Type B pancreatic cell (in vitro differentiated cells): ENCODE results near the gene CHCHD6. TPM values are rescaled to one million over a fixed set of nuclear protein-coding genes. Genes with fewer than 3 reads are reported as not detected.

ENCODE experiments used
- DNase-seq: peaks from one replicate; pipeline ENCODE4 v3.0.0; 2021; ENCODE audit warnings: mixed read lengths; ENCODE audit not compliant: unreplicated experiment; ENCODE audit errors: extremely low spot score
- H3K27ac Mint-ChIP-seq: 2 replicates; pipeline ENCODE4 v1.8.0; 2021; ENCODE audit warnings: mild to moderate bottlenecking, mixed read lengths
- H3K27me3 Mint-ChIP-seq: 2 replicates; pipeline ENCODE4 v1.8.0; 2021; ENCODE audit warnings: mixed read lengths
- H3K36me3 Mint-ChIP-seq: 2 replicates; pipeline ENCODE4 v1.8.0; 2021; ENCODE audit warnings: mixed read lengths
- H3K4me1 Mint-ChIP-seq: one replicate; pipeline ENCODE4 v1.8.0; 2021; ENCODE audit warnings: mixed read lengths; ENCODE audit not compliant: unreplicated experiment
- H3K4me3 Mint-ChIP-seq: 2 replicates; pipeline ENCODE4 v1.8.0; 2021; ENCODE audit warnings: mild to moderate bottlenecking, mixed read lengths
- H3K9me3 Mint-ChIP-seq: 2 replicates; pipeline ENCODE4 v1.8.0; 2021; ENCODE audit warnings: mixed read lengths
- CTCF ChIP-seq: fragments of 200-600 bp; sonication (generic); conservative IDR thresholded peaks from 2 replicates; pipeline ENCODE4 v1.5.0; 2021; ENCODE audit warnings: antibody characterized with exemption, mild to moderate bottlenecking
- total RNA-seq: library from RNA; stranded (reverse); gene quantifications from 2 replicates; pipeline ENCODE4 v1.2.1, GENCODE V29; 2021; ENCODE audit warnings: low replicate concordance

Gene CHCHD6
- total RNA-seq, 1 donor from 2014 or later: 17.5 TPM

- Mint-ChIP-seq H3K4me3 (no peak overlapping the region), H3K9me3 (no peaks in the 10 kb centered on the region), H3K4me1 (peaks cover 29% of the 10 kb centered on the region), H3K27me3 (no peaks in the 10 kb centered on the region), H3K27ac (no peak overlapping the region), H3K36me3 (peaks cover 4% of the 10 kb centered on the region)
- peak; percentile 22 for DNase-seq
- no peak for TF ChIP-seq CTCF
Measured at GRCh38 chr3:126855374-126855773, 151.3 kb downstream of the CHCHD6 start.

GRCh38 chr3:126857928-126858327 lies 153.9 kb downstream of the CHCHD6 start:
- DNase-seq: peak; percentile 39
- no peaks in the 10 kb centered on the region for H3K27me3 Mint-ChIP-seq
- peaks cover 19% of the 10 kb centered on the region for H3K4me1 Mint-ChIP-seq
- H3K9me3 Mint-ChIP-seq: no peaks in the 10 kb centered on the region
- no peak overlapping the region for H3K4me3 Mint-ChIP-seq
- TF ChIP-seq CTCF: no peak
- H3K27ac Mint-ChIP-seq: no peak overlapping the region
- H3K36me3 Mint-ChIP-seq: peaks cover 4% of the 10 kb centered on the region

- H3K4me3 Mint-ChIP-seq: no peak overlapping the region
- no peaks in the 10 kb centered on the region for H3K27me3 Mint-ChIP-seq
- H3K36me3 Mint-ChIP-seq: peaks cover 4% of the 10 kb centered on the region
- H3K9me3 Mint-ChIP-seq: no peaks in the 10 kb centered on the region
- peak; percentile 50 for DNase-seq
- no peak overlapping the region for H3K27ac Mint-ChIP-seq
- no peak for TF ChIP-seq CTCF
- H3K4me1 Mint-ChIP-seq: peaks cover 19% of the 10 kb centered on the region
Measured at GRCh38 chr3:126858401-126858800, 154.4 kb downstream of the CHCHD6 start.

GRCh38 chr3:126858887-126859286 lies 154.8 kb downstream of the CHCHD6 start:
- Mint-ChIP-seq H3K27me3 (no peaks in the 10 kb centered on the region), H3K4me3 (no peak overlapping the region), H3K4me1 (peaks cover 15% of the 10 kb centered on the region), H3K36me3 (peaks cover 4% of the 10 kb centered on the region), H3K9me3 (no peaks in the 10 kb centered on the region), H3K27ac (no peak overlapping the region)
- DNase-seq: no peak
- no peak for TF ChIP-seq CTCF

- Mint-ChIP-seq H3K9me3 (no peaks in the 10 kb centered on the region), H3K36me3 (peaks cover 4% of the 10 kb centered on the region), H3K27ac (no peak overlapping the region)
Measured at GRCh38 chr3:126859415-126860246, 155.6 kb downstream of the CHCHD6 start.

More at GRCh38 chr3:126859415-126860246, 155.6 kb downstream of the CHCHD6 start:
- peaks cover 9% of the 10 kb centered on the region for H3K4me1 Mint-ChIP-seq
- peak; percentile 54 for DNase-seq
- H3K27me3 Mint-ChIP-seq: no peaks in the 10 kb centered on the region
- no peak for TF ChIP-seq CTCF
- no peak overlapping the region for H3K4me3 Mint-ChIP-seq
